ENCODE measurements around the gene CDCP1. TPM values are rescaled to one million over a fixed set of nuclear protein-coding genes. Genes with fewer than 3 reads are reported as not detected.

CDCP1 gene
- total RNA-seq, 2 donors from 2014 or later = 8.9 to 13.1 TPM

- H3K27me3 Mint-ChIP-seq (ENCODE audit: insufficient read depth) = peaks cover 31% of the 10 kb centered on the region
- no peak overlapping the region for H3K4me3 ChIP-seq (ENCODE audit: low read length)
- no peak for TF ChIP-seq CTCF (conservative IDR thresholded peaks at IDR 0.05)
- H3K4me3 Mint-ChIP-seq = no peak overlapping the region
- no peaks in the 10 kb centered on the region for H3K36me3 Mint-ChIP-seq (ENCODE audit: low read depth)
- H3K27me3 ChIP-seq (ENCODE audit: control insufficient read depth, insufficient read depth, low read length, poor library complexity, severe bottlenecking) = peaks cover 4% of the 10 kb centered on the region
- H3K36me3 ChIP-seq (ENCODE audit: control insufficient read depth, insufficient read depth, low read length) = no peaks in the 10 kb centered on the region
- no peak overlapping the region for H3K27ac Mint-ChIP-seq
- 80% methylated on average over 4 of the region's 5 CpGs; no CpG with 5 or more reads in 1 of the 2 experiments for WGBS, 2 experiments (ENCODE audit: insufficient coverage in 1 of 2, insufficient read length in 1 of 2)
- DNase-seq = no peak
- H3K4me1 ChIP-seq (ENCODE audit: control insufficient read depth, insufficient read depth, low read length) = no peaks in the 10 kb centered on the region
- no peaks in the 10 kb centered on the region for H3K4me1 Mint-ChIP-seq
- peaks cover 9% of the 10 kb centered on the region for H3K9me3 Mint-ChIP-seq
- H3K27ac ChIP-seq (ENCODE audit: low read depth, low read length) = no peak overlapping the region
- no peak overlapping the region for H3K9ac ChIP-seq (ENCODE audit: extremely low read depth, low read length, poor library complexity, severe bottlenecking)
- H3K9me3 ChIP-seq (ENCODE audit: control insufficient read depth, low read length) = peaks cover 10% of the 10 kb centered on the region
Observed at GRCh38 chr3:45153658-45154437, 7.7 kb upstream of the CDCP1 start.

- Mint-ChIP-seq H3K4me3 (no peak overlapping the region), H3K27ac (no peak overlapping the region), H3K27me3 (ENCODE audit: insufficient read depth) (peaks cover 47% of the 10 kb centered on the region), H3K36me3 (ENCODE audit: low read depth) (no peaks in the 10 kb centered on the region), H3K4me1 (no peaks in the 10 kb centered on the region), H3K9me3 (peaks cover 9% of the 10 kb centered on the region)
- Histone ChIP-seq H3K27me3 (ENCODE audit: control insufficient read depth, insufficient read depth, low read length, poor library complexity, severe bottlenecking) (peaks cover 19% of the 10 kb centered on the region), H3K36me3 (ENCODE audit: control insufficient read depth, insufficient read depth, low read length) (no peaks in the 10 kb centered on the region), H3K27ac (ENCODE audit: low read depth, low read length) (no peak overlapping the region), H3K4me1 (ENCODE audit: control insufficient read depth, insufficient read depth, low read length) (no peaks in the 10 kb centered on the region), H3K9me3 (ENCODE audit: control insufficient read depth, low read length) (peaks cover 10% of the 10 kb centered on the region), H3K9ac (ENCODE audit: extremely low read depth, low read length, poor library complexity, severe bottlenecking) (no peak overlapping the region), H3K4me3 (ENCODE audit: low read length) (no peak overlapping the region)
- no peak for DNase-seq
- 33% methylated on average over 1 of the region's 1 CpG; no CpG with 5 or more reads in 1 of the 2 experiments for WGBS, 2 experiments (ENCODE audit: insufficient coverage in 1 of 2, insufficient read length in 1 of 2)
- no peak for TF ChIP-seq CTCF (conservative IDR thresholded peaks at IDR 0.05)
Observed at GRCh38 chr3:45152307-45152706, 6.1 kb upstream of the CDCP1 start.

- Histone ChIP-seq H3K9ac (ENCODE audit: extremely low read depth, low read length, poor library complexity, severe bottlenecking) (no peak overlapping the region), H3K27me3 (ENCODE audit: control insufficient read depth, insufficient read depth, low read length, poor library complexity, severe bottlenecking) (peaks cover 31% of the 10 kb centered on the region), H3K27ac (ENCODE audit: low read depth, low read length) (no peak overlapping the region), H3K4me3 (ENCODE audit: low read length) (no peak overlapping the region), H3K9me3 (ENCODE audit: control insufficient read depth, low read length) (peaks cover 10% of the 10 kb centered on the region), H3K36me3 (ENCODE audit: control insufficient read depth, insufficient read depth, low read length) (no peaks in the 10 kb centered on the region), H3K4me1 (ENCODE audit: control insufficient read depth, insufficient read depth, low read length) (no peaks in the 10 kb centered on the region)
- peaks cover 9% of the 10 kb centered on the region for H3K9me3 Mint-ChIP-seq
- 54 to 67% methylated on average over 1 to 2 of the region's 2 CpGs for WGBS, 2 experiments (ENCODE audit: insufficient coverage in 1 of 2, insufficient read length in 1 of 2)
- H3K4me3 Mint-ChIP-seq = no peak overlapping the region
- no peaks in the 10 kb centered on the region for H3K4me1 Mint-ChIP-seq
- H3K36me3 Mint-ChIP-seq (ENCODE audit: low read depth) = no peaks in the 10 kb centered on the region
- DNase-seq = no peak
- no peak overlapping the region for H3K27ac Mint-ChIP-seq
- TF ChIP-seq CTCF (conservative IDR thresholded peaks at IDR 0.05) = no peak
- peaks cover 57% of the 10 kb centered on the region for H3K27me3 Mint-ChIP-seq (ENCODE audit: insufficient read depth)
Observed at GRCh38 chr3:45151100-45151499, 4.9 kb upstream of the CDCP1 start.

All from endodermal cell (in vitro differentiated cells).